Measurements from ENCODE around the gene ISM1.

The ISM1 gene

DNA sequence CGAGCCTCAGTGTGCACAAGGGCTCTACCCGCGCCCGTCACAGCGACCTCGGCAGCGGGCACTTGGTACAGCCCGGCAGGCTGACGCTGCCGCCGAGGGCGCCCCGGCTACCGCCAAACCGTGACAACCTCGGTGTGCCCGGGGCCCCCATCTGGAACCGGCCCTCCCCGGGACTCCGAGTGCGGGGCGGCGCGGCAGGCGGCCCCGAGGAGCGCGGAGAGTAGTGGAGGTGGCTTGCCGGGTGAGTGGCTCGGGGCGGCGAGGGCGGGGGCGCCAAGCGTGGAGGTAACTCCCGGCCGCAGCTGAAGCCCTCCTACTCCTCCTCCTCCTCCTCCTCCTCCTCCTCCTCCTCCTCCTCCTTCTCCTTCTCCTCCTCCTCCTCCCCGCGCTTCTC, at the start of gene ISM1:
TSS of gene ISM1 (plus strand) at position 371 of the 394 bp plus-strand sequence. CDS start 503 bp downstream, outside the sequence.
- TF ChIP-seq, protein P1, sequence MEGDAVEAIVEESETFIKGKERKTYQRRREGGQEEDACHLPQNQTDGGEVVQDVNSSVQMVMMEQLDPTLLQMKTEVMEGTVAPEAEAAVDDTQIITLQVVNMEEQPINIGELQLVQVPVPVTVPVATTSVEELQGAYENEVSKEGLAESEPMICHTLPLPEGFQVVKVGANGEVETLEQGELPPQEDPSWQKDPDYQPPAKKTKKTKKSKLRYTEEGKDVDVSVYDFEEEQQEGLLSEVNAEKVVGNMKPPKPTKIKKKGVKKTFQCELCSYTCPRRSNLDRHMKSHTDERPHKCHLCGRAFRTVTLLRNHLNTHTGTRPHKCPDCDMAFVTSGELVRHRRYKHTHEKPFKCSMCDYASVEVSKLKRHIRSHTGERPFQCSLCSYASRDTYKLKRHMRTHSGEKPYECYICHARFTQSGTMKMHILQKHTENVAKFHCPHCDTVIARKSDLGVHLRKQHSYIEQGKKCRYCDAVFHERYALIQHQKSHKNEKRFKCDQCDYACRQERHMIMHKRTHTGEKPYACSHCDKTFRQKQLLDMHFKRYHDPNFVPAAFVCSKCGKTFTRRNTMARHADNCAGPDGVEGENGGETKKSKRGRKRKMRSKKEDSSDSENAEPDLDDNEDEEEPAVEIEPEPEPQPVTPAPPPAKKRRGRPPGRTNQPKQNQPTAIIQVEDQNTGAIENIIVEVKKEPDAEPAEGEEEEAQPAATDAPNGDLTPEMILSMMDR (IDR thresholded peaks at IDR 0.05; ENCODE audit: low read depth, low read length, missing control alignments): no peak
- peak within 1 kb of the TSS; percentile 25; the same call in 1 of the 2 replicates for H3K4me3 ChIP-seq (replicated peaks; ENCODE audit: low read depth, low read length)
- no peak for DNase-seq (ENCODE audit: extremely low read depth, low read depth)

DNA sequence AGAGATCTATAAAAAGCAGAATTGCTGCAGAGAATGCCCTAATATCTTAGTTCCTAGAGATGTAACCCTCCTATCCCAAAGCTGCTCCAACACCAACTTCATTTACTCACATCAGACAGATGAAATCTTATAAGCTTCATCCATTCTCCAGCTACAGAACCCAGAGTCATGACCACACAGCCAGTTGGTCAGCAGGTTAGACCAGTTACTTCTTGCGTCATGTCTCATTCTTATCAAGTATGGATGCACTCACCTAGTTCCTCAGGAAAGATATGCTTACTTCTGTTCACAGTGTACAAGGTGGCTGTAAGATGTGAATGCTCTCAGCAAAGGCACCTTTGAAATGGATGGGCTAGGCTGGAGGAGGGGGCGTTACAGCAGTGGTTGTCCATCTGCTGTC, 47.9 kb upstream of the ISM1 start:
- H3K4me3 ChIP-seq (replicated peaks; ENCODE audit: low read depth, low read length): no peak overlapping the region
- TF ChIP-seq, protein P1 (IDR thresholded peaks at IDR 0.05; ENCODE audit: low read depth, low read length, missing control alignments): no peak
- no peak for DNase-seq (ENCODE audit: extremely low read depth, low read depth)

DNA sequence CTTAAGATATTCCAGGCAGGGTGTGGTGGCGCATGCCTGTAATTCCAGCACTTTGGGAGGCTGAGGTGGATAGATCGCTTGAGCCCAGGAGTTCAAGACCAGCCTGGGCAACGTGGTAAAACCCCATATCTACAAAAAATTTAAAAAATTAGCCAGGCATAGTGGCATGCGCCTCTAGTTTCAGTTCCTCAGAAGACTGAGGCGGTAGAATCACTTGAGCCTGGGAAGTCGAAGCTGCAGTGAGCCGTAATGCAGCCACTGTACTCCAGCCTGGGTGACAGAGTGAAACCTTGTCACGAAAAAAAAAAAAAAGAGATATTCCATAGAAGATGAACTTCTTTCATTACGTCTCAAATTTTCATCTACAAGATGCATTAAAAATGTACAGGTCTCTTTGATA, 46.7 kb upstream of the ISM1 start:
- H3K4me3 ChIP-seq (replicated peaks; ENCODE audit: low read depth, low read length): no peak overlapping the region
- TF ChIP-seq, protein P1 (IDR thresholded peaks at IDR 0.05; ENCODE audit: low read depth, low read length, missing control alignments): no peak
- no peak for DNase-seq (ENCODE audit: extremely low read depth, low read depth)

DNA sequence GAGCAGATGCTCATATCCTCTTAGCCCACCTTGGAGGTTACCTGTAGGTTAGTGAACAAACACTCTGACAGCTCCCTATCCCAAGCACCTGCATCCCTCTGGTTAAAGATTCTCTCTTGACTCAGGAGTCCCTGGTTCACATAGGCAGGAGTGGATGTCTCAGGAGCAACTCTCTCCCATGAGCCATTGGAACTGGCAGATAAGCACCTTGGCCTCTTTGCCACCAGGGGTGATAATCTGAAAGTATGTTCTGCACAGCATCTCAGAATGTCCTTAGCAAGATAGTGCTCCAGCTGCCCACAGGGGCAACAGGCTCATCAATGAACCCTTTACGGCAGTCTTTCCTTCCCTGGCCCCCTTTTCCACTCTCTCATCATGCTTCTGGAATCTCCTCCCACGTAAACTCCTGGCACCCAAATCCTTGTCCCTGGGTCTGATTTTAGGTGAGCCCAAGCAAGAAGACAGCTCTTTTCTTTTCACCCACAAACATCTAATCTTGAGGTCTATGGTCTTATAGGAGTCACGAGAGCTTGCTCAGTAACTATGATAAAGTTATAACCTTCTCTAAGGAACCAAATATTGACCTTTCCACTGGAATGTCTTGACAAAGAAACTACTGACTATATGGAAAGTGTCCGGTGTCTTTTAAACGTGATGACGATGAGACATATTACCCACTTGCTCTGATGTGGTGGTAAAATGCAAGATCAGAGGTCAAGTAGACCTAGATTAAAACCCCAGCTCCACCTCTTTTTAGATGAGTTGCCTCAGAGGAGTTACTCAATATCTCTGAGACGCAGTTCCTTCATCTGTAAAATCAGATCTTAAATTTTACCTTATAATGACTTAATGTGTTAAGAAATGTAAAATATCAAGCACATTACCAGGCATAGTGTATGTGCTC, 39.8 kb upstream of the ISM1 start:
- TF ChIP-seq, protein P1 (IDR thresholded peaks at IDR 0.05; ENCODE audit: low read depth, low read length, missing control alignments): no peak
- no peak overlapping the region for H3K4me3 ChIP-seq (replicated peaks; ENCODE audit: low read depth, low read length)
- no peak for DNase-seq (ENCODE audit: extremely low read depth, low read depth)

DNA sequence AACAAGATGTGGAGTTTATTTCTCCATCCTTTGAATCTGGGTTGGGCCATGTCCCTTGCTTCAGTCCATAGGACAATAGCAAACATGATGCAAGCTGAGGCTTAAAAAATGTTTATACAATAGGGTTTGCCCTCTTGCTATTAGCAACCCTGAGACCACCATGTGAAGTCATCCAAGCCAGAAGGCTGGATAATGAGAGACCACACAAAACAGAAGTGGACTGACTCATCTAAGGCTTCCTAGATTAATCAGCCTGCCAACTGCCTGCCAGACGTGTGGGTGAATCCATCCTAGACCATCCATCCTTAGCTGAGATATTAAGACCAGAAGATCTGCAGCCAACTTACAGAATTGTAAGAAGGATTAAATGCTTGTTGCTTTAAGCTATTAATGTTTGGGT, 38.1 kb upstream of the ISM1 start:
- TF ChIP-seq, protein P1 (IDR thresholded peaks at IDR 0.05; ENCODE audit: low read depth, low read length, missing control alignments): no peak
- DNase-seq (ENCODE audit: extremely low read depth, low read depth): no peak
- H3K4me3 ChIP-seq (replicated peaks; ENCODE audit: low read depth, low read length): no peak overlapping the region

DNA sequence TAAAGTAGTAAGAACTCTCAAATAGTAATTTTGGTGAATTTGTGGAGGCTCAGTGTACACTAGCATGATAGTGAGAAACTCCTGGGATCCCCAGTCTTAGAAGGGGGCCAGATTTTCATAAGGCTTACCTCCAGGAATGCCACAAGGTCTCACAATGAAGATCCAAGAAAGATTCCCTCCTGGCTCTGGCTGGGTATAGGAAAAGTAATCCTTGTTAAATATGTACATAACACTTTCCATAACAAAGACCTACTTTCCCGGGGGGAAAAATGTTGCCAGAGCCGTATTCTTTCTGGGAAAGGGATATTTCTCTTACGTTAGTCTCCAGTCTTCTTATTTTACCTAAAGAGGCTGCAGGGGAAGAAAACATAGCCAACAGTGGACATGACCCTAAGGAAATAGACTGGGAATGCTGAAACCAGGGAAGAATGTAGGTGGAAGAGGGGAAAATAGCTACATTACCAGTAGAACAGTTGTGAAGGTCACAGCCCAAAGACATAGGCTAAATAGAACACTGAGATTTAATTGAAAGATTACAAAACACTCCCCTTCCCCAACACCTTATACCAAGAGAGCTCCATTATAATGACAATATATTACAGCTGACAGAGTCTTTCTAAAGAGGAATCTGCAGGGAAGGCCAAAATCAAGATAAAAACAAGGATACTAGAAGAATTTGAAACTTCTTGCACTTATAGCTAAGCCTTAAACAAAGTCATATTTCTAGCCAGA, 34.9 kb upstream of the ISM1 start:
- H3K4me3 ChIP-seq (replicated peaks; ENCODE audit: low read depth, low read length): no peak overlapping the region
- DNase-seq (ENCODE audit: extremely low read depth, low read depth): no peak
- TF ChIP-seq, protein P1 (IDR thresholded peaks at IDR 0.05; ENCODE audit: low read depth, low read length, missing control alignments): no peak
